HG03039 (cell line): ENCODE results near the gene INSYN1.

Source experiments
- ATAC-seq: cut with Tn5 transposase; IDR thresholded peaks from one replicate; pipeline ENCODE4 v1.9.1; 2021; ENCODE audit warnings: mild to moderate bottlenecking, moderate library complexity; ENCODE audit not compliant: unreplicated experiment

Gene INSYN1

GRCh38 chr15:73694419-73694818 lies 58.7 kb downstream of the INSYN1 start:
- ATAC-seq: no peak

- ATAC-seq: no peak
Measured at GRCh38 chr15:73691396-73691795, 61.8 kb downstream of the INSYN1 start.

- no peak for ATAC-seq
Measured at GRCh38 chr15:73688455-73688854, 64.7 kb downstream of the INSYN1 start.

- no peak for ATAC-seq
Measured at GRCh38 chr15:73687351-73687750, 65.8 kb downstream of the INSYN1 start.

- no peak for ATAC-seq
Measured at GRCh38 chr15:73686781-73687256, 66.3 kb downstream of the INSYN1 start.

GRCh38 chr15:73685981-73686380 lies 67.2 kb downstream of the INSYN1 start:
- no peak for ATAC-seq
